ENCODE results near the gene INVS. TPM values are rescaled to one million over a fixed set of nuclear protein-coding genes. Genes with fewer than 3 reads are reported as not detected.
"Not testable (repeated sequence)": the region's sequence is repeated elsewhere in the genome, so short reads cannot be mapped to it uniquely, and the experiment has no call there.

The INVS gene
- total RNA-seq, 3 donors from 2014 or later (not counting 1 experiment from before 2014, with no cell fraction given), result 24.5 to 30.6 (median 27.4) TPM

DNA sequence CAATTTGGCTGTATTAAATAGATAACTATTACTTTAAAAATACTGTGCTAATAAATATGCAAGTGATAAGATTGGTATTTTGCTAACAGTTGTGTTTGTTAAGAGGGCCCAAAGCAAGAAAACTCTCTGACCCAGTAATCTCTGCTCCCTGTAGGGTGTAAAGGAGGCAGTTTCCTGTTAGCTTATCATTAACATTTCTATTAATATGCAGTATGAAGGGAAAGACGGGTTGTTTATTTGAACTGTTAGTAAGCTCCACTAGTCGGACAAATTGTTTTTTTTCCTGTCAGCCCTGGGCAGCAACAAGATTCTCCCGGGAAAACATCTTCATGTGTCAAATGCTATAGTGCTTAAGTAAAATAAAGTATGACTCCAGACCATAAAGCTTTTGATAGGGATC is 35.9 kb upstream of the INVS start:
- Mint-ChIP-seq H3K27me3 (ENCODE audit: low read depth in 2 of 2) (no peaks in the 10 kb centered on the region), H3K36me3 (no peaks in the 10 kb centered on the region), H3K4me3 (no peak overlapping the region), H3K9me3 (no peaks in the 10 kb centered on the region), H3K27ac (peak overlapping the region in 1 of 2 donors; percentile 44), H3K4me1 (peaks cover 21 to 46% of the 10 kb centered on the region in 2 donors)
- no peak for TF ChIP-seq CTCF (IDR thresholded peaks at IDR 0.05)
- no peaks in the 10 kb centered on the region for H3K9me3 ChIP-seq (ENCODE audit: control insufficient read depth, insufficient read depth, low read length)
- DNase-seq (no peak), ATAC-seq (peak in 1 of 3 donors; percentile 49)
- intact Hi-C loops (cut with micrococcal nuclease), result no loop called here
- WGBS (ENCODE audit: insufficient coverage), result 100% methylated on average over 3 of the region's 3 CpGs
- peaks cover 2% of the 10 kb centered on the region for H3K4me1 ChIP-seq (ENCODE audit: control insufficient read depth, insufficient read depth, low read length)
- no peaks in the 10 kb centered on the region for H3K27me3 ChIP-seq (ENCODE audit: control insufficient read depth, insufficient read depth, low read length)
- peaks cover 7% of the 10 kb centered on the region for H3K36me3 ChIP-seq (ENCODE audit: control insufficient read depth, insufficient read depth, low read length)
- H3K27ac ChIP-seq (ENCODE audit: low read length), result no peak overlapping the region
- H3K4me3 ChIP-seq (ENCODE audit: low read length), result no peak overlapping the region

GRCh38 chr9:100064872-100065581 is 34.0 kb upstream of the INVS start:
- no peaks in the 10 kb centered on the region for H3K36me3 ChIP-seq (ENCODE audit: control insufficient read depth, insufficient read depth, low read length)
- no peak overlapping the region for H3K4me3 ChIP-seq (ENCODE audit: low read length)
- H3K9me3 Mint-ChIP-seq, result no peaks in the 10 kb centered on the region
- no peaks in the 10 kb centered on the region for H3K27me3 ChIP-seq (ENCODE audit: control insufficient read depth, insufficient read depth, low read length)
- peak overlapping the region in 1 of 2 donors; percentile 75 for H3K27ac Mint-ChIP-seq
- no peak overlapping the region for H3K4me3 Mint-ChIP-seq
- H3K9me3 ChIP-seq (ENCODE audit: control insufficient read depth, insufficient read depth, low read length), result no peaks in the 10 kb centered on the region
- no peaks in the 10 kb centered on the region for H3K36me3 Mint-ChIP-seq
- H3K27ac ChIP-seq (ENCODE audit: low read length), result no peak overlapping the region
- DNase-seq (no peak), ATAC-seq (no peak)
- peaks cover 21 to 46% of the 10 kb centered on the region in 2 donors for H3K4me1 Mint-ChIP-seq
- TF ChIP-seq CTCF (IDR thresholded peaks at IDR 0.05), result no peak
- intact Hi-C loops (cut with micrococcal nuclease), result no loop called here
- H3K4me1 ChIP-seq (ENCODE audit: control insufficient read depth, insufficient read depth, low read length), result peaks cover 2% of the 10 kb centered on the region
- H3K27me3 Mint-ChIP-seq (ENCODE audit: low read depth in 2 of 2), result no peaks in the 10 kb centered on the region
- 100% methylated on average over 1 of the region's 8 CpGs for WGBS (ENCODE audit: insufficient coverage)

GRCh38 chr9:100066539-100066938 is 32.5 kb upstream of the INVS start:
- no peaks in the 10 kb centered on the region for H3K9me3 Mint-ChIP-seq
- Histone ChIP-seq H3K27me3 (ENCODE audit: control insufficient read depth, insufficient read depth, low read length) (no peaks in the 10 kb centered on the region), H3K4me3 (ENCODE audit: low read length) (no peak overlapping the region), H3K4me1 (ENCODE audit: control insufficient read depth, insufficient read depth, low read length) (no peaks in the 10 kb centered on the region), H3K9me3 (ENCODE audit: control insufficient read depth, insufficient read depth, low read length) (no peaks in the 10 kb centered on the region), H3K27ac (ENCODE audit: low read length) (no peak overlapping the region), H3K36me3 (ENCODE audit: control insufficient read depth, insufficient read depth, low read length) (no peaks in the 10 kb centered on the region)
- no peak for TF ChIP-seq CTCF (IDR thresholded peaks at IDR 0.05)
- intact Hi-C loops (cut with micrococcal nuclease), result no loop called here
- WGBS (ENCODE audit: insufficient coverage), result 65% methylated on average over 2 of the region's 2 CpGs
- ATAC-seq, result no peak
- H3K4me1 Mint-ChIP-seq, result peaks cover 27 to 53% of the 10 kb centered on the region in 2 donors
- no peak overlapping the region for H3K4me3 Mint-ChIP-seq
- DNase-seq, result no peak
- no peaks in the 10 kb centered on the region for H3K27me3 Mint-ChIP-seq (ENCODE audit: low read depth in 2 of 2)
- no peaks in the 10 kb centered on the region for H3K36me3 Mint-ChIP-seq
- peak overlapping the region; percentile 72 to 75 for H3K27ac Mint-ChIP-seq

DNA sequence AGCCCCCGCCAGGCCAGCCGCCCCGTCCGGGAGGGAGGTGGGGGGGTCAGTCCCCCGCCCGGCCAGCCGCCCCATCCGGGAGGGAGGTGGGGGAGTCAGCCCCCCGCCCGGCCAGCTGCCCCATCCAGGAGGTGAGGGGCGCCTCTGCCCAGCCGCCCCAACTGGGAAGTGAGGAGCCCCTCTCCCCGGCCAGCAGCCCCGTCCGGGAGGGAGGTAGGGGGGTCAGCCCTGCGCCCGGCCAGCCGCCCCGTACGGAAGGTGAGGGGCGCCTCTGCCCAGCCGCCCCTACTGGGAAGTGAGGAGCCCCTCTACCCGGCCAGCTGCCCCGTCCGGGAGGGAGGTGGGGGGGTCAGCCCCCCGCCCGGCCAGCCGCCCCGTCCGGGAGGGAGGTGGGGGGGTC is 31.1 kb upstream of the INVS start:
- DNase-seq; H3K36me3 ChIP-seq (ENCODE audit: control insufficient read depth, insufficient read depth, low read length); H3K9me3 Mint-ChIP-seq; H3K4me1 ChIP-seq (ENCODE audit: control insufficient read depth, insufficient read depth, low read length); intact Hi-C loops (cut with micrococcal nuclease); H3K27me3 ChIP-seq (ENCODE audit: control insufficient read depth, insufficient read depth, low read length); H3K27ac ChIP-seq (ENCODE audit: low read length); ATAC-seq; H3K9me3 ChIP-seq (ENCODE audit: control insufficient read depth, insufficient read depth, low read length); H3K27ac Mint-ChIP-seq; H3K27me3 Mint-ChIP-seq (ENCODE audit: low read depth in 2 of 2); H3K4me3 Mint-ChIP-seq; H3K36me3 Mint-ChIP-seq; H3K4me3 ChIP-seq (ENCODE audit: low read length): not testable (repeated sequence)
- peaks cover 33 to 54% of the 10 kb centered on the region in 2 donors for H3K4me1 Mint-ChIP-seq
- 95% methylated on average over 20 of the region's 30 CpGs for WGBS (ENCODE audit: insufficient coverage)

GRCh38 chr9:100069068-100069467 is 30.0 kb upstream of the INVS start:
- H3K27me3 Mint-ChIP-seq (ENCODE audit: low read depth in 2 of 2); ATAC-seq; H3K9me3 Mint-ChIP-seq; H3K9me3 ChIP-seq (ENCODE audit: control insufficient read depth, insufficient read depth, low read length); H3K4me3 Mint-ChIP-seq; H3K27ac ChIP-seq (ENCODE audit: low read length); H3K36me3 ChIP-seq (ENCODE audit: control insufficient read depth, insufficient read depth, low read length); H3K27me3 ChIP-seq (ENCODE audit: control insufficient read depth, insufficient read depth, low read length); H3K4me3 ChIP-seq (ENCODE audit: low read length); H3K4me1 ChIP-seq (ENCODE audit: control insufficient read depth, insufficient read depth, low read length); H3K27ac Mint-ChIP-seq; H3K36me3 Mint-ChIP-seq; intact Hi-C loops (cut with micrococcal nuclease); DNase-seq: not testable (repeated sequence)
- peaks cover 28 to 54% of the 10 kb centered on the region in 2 donors for H3K4me1 Mint-ChIP-seq
- WGBS (ENCODE audit: insufficient coverage), result no CpG with 5 or more reads among the region's 3 CpGs

Data from natural killer cell (primary cell).